Stimulated activated CD8-positive, alpha-beta memory T cell treated with anti-CD3 and anti-CD28 coated beads, Interleukin-15, amount 100 ng/mL, for 4 hours (primary cell): ENCODE results near the gene SLC13A3.

Experiments used
- DNase-seq, 2 donors: peaks; one replicate each; pipeline ENCODE4 v3.0.0-alpha.2; 2020; ENCODE audit warnings: low read depth in 2 of 2

SLC13A3 gene

GRCh38 chr20:46652699-46653098 lies 1.4 kb upstream of the SLC13A3 start:
- DNase-seq = no peak

GRCh38 chr20:46650575-46651090 lies 626 bp downstream of the SLC13A3 start:
- no peak for DNase-seq

GRCh38 chr20:46649965-46650542 lies 1.2 kb downstream of the SLC13A3 start:
- no peak for DNase-seq

GRCh38 chr20:46649650-46649949 lies 1.7 kb downstream of the SLC13A3 start:
- DNase-seq = no peak

GRCh38 chr20:46648903-46649649 lies 2.2 kb downstream of the SLC13A3 start:
- DNase-seq = no peak

- no peak for DNase-seq
Observed at GRCh38 chr20:46647469-46647868, 3.8 kb downstream of the SLC13A3 start.

- no peak for DNase-seq
Observed at GRCh38 chr20:46646659-46647380, 4.4 kb downstream of the SLC13A3 start.

- no peak for DNase-seq
Observed at GRCh38 chr20:46646122-46646521, 5.1 kb downstream of the SLC13A3 start.

GRCh38 chr20:46644733-46645132 lies 6.5 kb downstream of the SLC13A3 start:
- no peak for DNase-seq

GRCh38 chr20:46644160-46644559 lies 7.1 kb downstream of the SLC13A3 start:
- DNase-seq = no peak

GRCh38 chr20:46642969-46643343 lies 8.3 kb downstream of the SLC13A3 start:
- no peak for DNase-seq

- no peak for DNase-seq
Observed at GRCh38 chr20:46642265-46642968, 8.8 kb downstream of the SLC13A3 start.

GRCh38 chr20:46641424-46641823 lies 9.8 kb downstream of the SLC13A3 start:
- DNase-seq = no peak

- DNase-seq = no peak
Observed at GRCh38 chr20:46640536-46641311, 10.5 kb downstream of the SLC13A3 start.

GRCh38 chr20:46640044-46640443 lies 11.2 kb downstream of the SLC13A3 start:
- DNase-seq = no peak

- DNase-seq = no peak
Observed at GRCh38 chr20:46639587-46639986, 11.7 kb downstream of the SLC13A3 start.

- no peak for DNase-seq
Observed at GRCh38 chr20:46638898-46639274, 12.4 kb downstream of the SLC13A3 start.

GRCh38 chr20:46638134-46638897 lies 12.9 kb downstream of the SLC13A3 start:
- DNase-seq = no peak

GRCh38 chr20:46637427-46638133 lies 13.7 kb downstream of the SLC13A3 start:
- no peak for DNase-seq

GRCh38 chr20:46637020-46637419 lies 14.2 kb downstream of the SLC13A3 start:
- DNase-seq = no peak
